HG03103 (cell line): ENCODE data around the gene VAV3.
A peak's percentile ranks its signal among the peaks of the same experiment; 100 is the strongest.

Experiments
- ATAC-seq: cut with Tn5 transposase; IDR thresholded peaks from one replicate; pipeline ENCODE4 v1.9.1; 2021; ENCODE audit warnings: low read depth; ENCODE audit not compliant: unreplicated experiment

Gene VAV3

GRCh38 chr1:107936498-107937481 lies 28.2 kb downstream of the VAV3 start:
- peak; percentile 27 for ATAC-seq

- ATAC-seq: peak; percentile 89
Observed at GRCh38 chr1:107935396-107936064, 29.4 kb downstream of the VAV3 start.

- no peak for ATAC-seq
Observed at GRCh38 chr1:107934578-107934977, 30.4 kb downstream of the VAV3 start.

- ATAC-seq: no peak
Observed at GRCh38 chr1:107933736-107934135, 31.2 kb downstream of the VAV3 start.

GRCh38 chr1:107930292-107930691 lies 34.7 kb downstream of the VAV3 start:
- ATAC-seq: no peak

GRCh38 chr1:107927820-107928219 lies 37.2 kb downstream of the VAV3 start:
- ATAC-seq: no peak

GRCh38 chr1:107926436-107927080 lies 38.4 kb downstream of the VAV3 start:
- no peak for ATAC-seq

- no peak for ATAC-seq
Observed at GRCh38 chr1:107925565-107925964, 39.4 kb downstream of the VAV3 start.

- no peak for ATAC-seq
Observed at GRCh38 chr1:107920999-107921398, 44.0 kb downstream of the VAV3 start.

- ATAC-seq: no peak
Observed at GRCh38 chr1:107920561-107920960, 44.4 kb downstream of the VAV3 start.

- ATAC-seq: no peak
Observed at GRCh38 chr1:107919953-107920352, 45.0 kb downstream of the VAV3 start.

GRCh38 chr1:107914119-107914765 lies 50.7 kb downstream of the VAV3 start:
- no peak for ATAC-seq

GRCh38 chr1:107912656-107913055 lies 52.3 kb downstream of the VAV3 start:
- ATAC-seq: no peak

- ATAC-seq: peak; percentile 56
Observed at GRCh38 chr1:107900090-107900945, 64.7 kb downstream of the VAV3 start.

GRCh38 chr1:107899655-107900054 lies 65.3 kb downstream of the VAV3 start:
- ATAC-seq: no peak

GRCh38 chr1:107897438-107898345 lies 67.3 kb downstream of the VAV3 start:
- ATAC-seq: no peak

- ATAC-seq: no peak
Observed at GRCh38 chr1:107896936-107897335, 68.0 kb downstream of the VAV3 start.

- ATAC-seq: no peak
Observed at GRCh38 chr1:107896401-107896800, 68.6 kb downstream of the VAV3 start.
